Endothelial cell (in vitro differentiated cells): ENCODE data around the gene SMARCD3. TPM values are rescaled to one million over a fixed set of nuclear protein-coding genes. Genes with fewer than 3 reads are reported as not detected.

Experiments used
- DNase-seq: peaks from one replicate; pipeline ENCODE4 v3.0.0; 2021; ENCODE audit warnings: low spot score
- H3K27ac Mint-ChIP-seq: one replicate; pipeline ENCODE4 v1.8.0; 2021; ENCODE audit warnings: mixed read lengths, inconsistent platforms; ENCODE audit not compliant: unreplicated experiment
- H3K27me3 Mint-ChIP-seq: one replicate; pipeline ENCODE4 v1.8.0; 2021; ENCODE audit warnings: mild to moderate bottlenecking, moderate library complexity, mixed read lengths, inconsistent platforms; ENCODE audit not compliant: unreplicated experiment
- H3K36me3 Mint-ChIP-seq: one replicate; pipeline ENCODE4 v1.8.0; 2021; ENCODE audit warnings: mild to moderate bottlenecking, low read depth, mixed read lengths, inconsistent platforms; ENCODE audit not compliant: unreplicated experiment
- H3K4me1 Mint-ChIP-seq: one replicate; pipeline ENCODE4 v1.8.0; 2021; ENCODE audit warnings: mild to moderate bottlenecking, mixed read lengths, inconsistent platforms; ENCODE audit not compliant: unreplicated experiment
- H3K4me3 Mint-ChIP-seq: one replicate; pipeline ENCODE4 v1.8.0; 2021; ENCODE audit warnings: mild to moderate bottlenecking, mixed read lengths, inconsistent platforms; ENCODE audit not compliant: unreplicated experiment
- H3K9me3 Mint-ChIP-seq: one replicate; pipeline ENCODE4 v1.8.0; 2021; ENCODE audit warnings: mixed read lengths, inconsistent platforms; ENCODE audit not compliant: unreplicated experiment
- CTCF ChIP-seq: fragments of 200-600 bp; sonication (generic); IDR thresholded peaks from one replicate; pipeline ENCODE4 v1.5.0; 2021; ENCODE audit warnings: antibody characterized with exemption; ENCODE audit not compliant: unreplicated experiment
- total RNA-seq: library from RNA; stranded (reverse); fragmentation: NEBNext Ultra II Directional; extraction: Animal tissue kit (Norgen Biotek cat#: 25700); gene quantifications from one replicate; pipeline ENCODE4 v1.2.1, GENCODE V29; 2021; ENCODE audit not compliant: unreplicated experiment

Gene SMARCD3
- total RNA-seq, 1 donor from 2014 or later = 5.4 TPM

GRCh38 chr7:151269511-151269910 is 21.0 kb upstream of the SMARCD3 start:
- no peak for TF ChIP-seq CTCF
- Mint-ChIP-seq H3K4me3 (no peak overlapping the region), H3K36me3 (no peaks in the 10 kb centered on the region), H3K27me3 (peaks cover 11% of the 10 kb centered on the region), H3K9me3 (no peaks in the 10 kb centered on the region), H3K4me1 (no peaks in the 10 kb centered on the region), H3K27ac (no peak overlapping the region)
- DNase-seq = no peak

- H3K9me3 Mint-ChIP-seq = no peaks in the 10 kb centered on the region
- H3K4me1 Mint-ChIP-seq = no peaks in the 10 kb centered on the region
- H3K27me3 Mint-ChIP-seq = peaks cover 10% of the 10 kb centered on the region
- TF ChIP-seq CTCF = no peak
- no peaks in the 10 kb centered on the region for H3K36me3 Mint-ChIP-seq
- no peak for DNase-seq
- no peak overlapping the region for H3K27ac Mint-ChIP-seq
- H3K4me3 Mint-ChIP-seq = no peak overlapping the region
Observed at GRCh38 chr7:151265351-151265931, 16.9 kb upstream of the SMARCD3 start.

- no peak for TF ChIP-seq CTCF
- H3K4me3 Mint-ChIP-seq = no peak overlapping the region
- H3K9me3 Mint-ChIP-seq = no peaks in the 10 kb centered on the region
- no peak overlapping the region for H3K27ac Mint-ChIP-seq
- H3K27me3 Mint-ChIP-seq = peaks cover 7% of the 10 kb centered on the region
- no peaks in the 10 kb centered on the region for H3K4me1 Mint-ChIP-seq
- no peaks in the 10 kb centered on the region for H3K36me3 Mint-ChIP-seq
- DNase-seq = no peak
Observed at GRCh38 chr7:151264615-151265014, 16.1 kb upstream of the SMARCD3 start.

- Mint-ChIP-seq H3K9me3 (no peaks in the 10 kb centered on the region), H3K36me3 (no peaks in the 10 kb centered on the region), H3K4me3 (no peak overlapping the region), H3K4me1 (no peaks in the 10 kb centered on the region), H3K27me3 (peaks cover 8% of the 10 kb centered on the region), H3K27ac (no peak overlapping the region)
- no peak for TF ChIP-seq CTCF
- no peak for DNase-seq
Observed at GRCh38 chr7:151261529-151261928, 13.0 kb upstream of the SMARCD3 start.

- no peaks in the 10 kb centered on the region for H3K36me3 Mint-ChIP-seq
- peaks cover 12% of the 10 kb centered on the region for H3K27me3 Mint-ChIP-seq
- H3K4me1 Mint-ChIP-seq = no peaks in the 10 kb centered on the region
- no peak overlapping the region for H3K27ac Mint-ChIP-seq
- H3K9me3 Mint-ChIP-seq = no peaks in the 10 kb centered on the region
- no peak for TF ChIP-seq CTCF
- H3K4me3 Mint-ChIP-seq = no peak overlapping the region
- no peak for DNase-seq
Observed at GRCh38 chr7:151260883-151261282, 12.4 kb upstream of the SMARCD3 start.
